HepG2 (cell line): ENCODE measurements around the gene WDR37. TPM values are rescaled to one million over a fixed set of nuclear protein-coding genes. Genes with fewer than 3 reads are reported as not detected.
A peak's percentile ranks its signal among the peaks of the same experiment; 100 is the strongest.
"Not testable (repeated sequence)": the region's sequence is repeated elsewhere in the genome, so short reads cannot be mapped to it uniquely, and the experiment has no call there.

ENCODE experiments used
- ATAC-seq: fragments of 200-7000 bp; cut with Tn5 transposase; 3 replicates; pipeline ENCODE4 v1.9.1; 2020; ENCODE audit warnings: mild to moderate bottlenecking, moderate library complexity
- BruUV-seq: library from RNA; stranded (reverse); fragments of 400-500 nt; replicated peaks from 2 replicates; lab custom pipeline; 2021; lab: Mats Ljungman, UMichigan
- CTCF ChIA-PET: fragments of 300-600 bp; formaldehyde crosslinking; extraction: SDS; loops from one replicate; lab custom pipeline; 2021; ENCODE audit warnings: low total read pairs, inconsistent platforms, low intra/inter-chr PET ratio; lab: Yijun Ruan, JAX
- POLR2A ChIA-PET: fragments of 350-600 bp; sonication (Branson Sonifier 250); formaldehyde crosslinking; loops from one replicate; lab custom pipeline; 2020; ENCODE audit warnings: antibody characterized with exemption, inconsistent platforms; lab: Yijun Ruan, JAX
- DNase-seq: peaks from one replicate; pipeline ENCODE4 v3.0.0-alpha.2; 2015; ENCODE audit warnings: low spot score
- FAIRE-seq: peaks from 3 replicates; lab custom pipeline; 2011; peaks lifted over from hg19 to GRCh38; lab: Jason Lieb, UNC
- H2AFZ ChIP-seq: one replicate; pipeline ENCODE4 v1.6.1; 2011; ENCODE audit warnings: low read length, inconsistent platforms
- H3K27ac ChIP-seq: fragments of 300-600 bp; 3 replicates; pipeline ENCODE4 v1.8.0; 2011; ENCODE audit warnings: mixed run types, mild to moderate bottlenecking, mixed read lengths, low read length, inconsistent platforms; ENCODE audit not compliant: insufficient read depth; ENCODE audit errors: extremely low read length
- H3K27me3 ChIP-seq, 2 experiments: fragments of 200-600 bp in 1 of 2; 2 replicates in 1 of 2; 3 replicates in 1 of 2; pipeline versions ENCODE4 v1.6.0 to v1.8.0; 2011; ENCODE audit warnings: low read length in 2 of 2, mild to moderate bottlenecking in 2 of 2, moderate library complexity in 2 of 2, inconsistent platforms in 1 of 2; ENCODE audit not compliant: insufficient read depth in 2 of 2, control insufficient read depth in 1 of 2
- H3K36me3 ChIP-seq, 2 experiments: fragments of 200-600 bp in 1 of 2; replicated peaks in 1 of 2; 2 replicates in 1 of 2; 3 replicates in 1 of 2; pipeline versions ENCODE4 v1.5.1 to v1.8.0; 2011; ENCODE audit warnings: low read length in 2 of 2, inconsistent platforms in 1 of 2; ENCODE audit not compliant: insufficient read depth in 2 of 2, control insufficient read depth in 1 of 2
- H3K4me1 ChIP-seq: 2 replicates; pipeline ENCODE4 v1.5.1; 2012; ENCODE audit warnings: low read length, inconsistent platforms; ENCODE audit not compliant: insufficient read depth
- H3K4me2 ChIP-seq: 2 replicates; pipeline ENCODE4 v1.6.0; 2011; ENCODE audit warnings: low read depth, low read length, inconsistent platforms
- H3K4me3 ChIP-seq, 3 experiments: fragments of 200-600 bp in 1 of 3; sonication (generic), shearing (Covaris generic) in 1 of 3; replicated peaks in 1 of 3; 2 replicates each; pipeline ENCODE4 v1.5.1; 2011 to 2016; ENCODE audit warnings: low read length in 3 of 3, inconsistent platforms in 2 of 3, low read depth in 2 of 3, mild to moderate bottlenecking in 2 of 3, control low read depth in 1 of 3, mixed read lengths in 1 of 3; ENCODE audit not compliant: insufficient read depth in 1 of 3
- H3K79me2 ChIP-seq: one replicate; pipeline ENCODE4 v1.6.1; 2011; ENCODE audit warnings: low read length, inconsistent platforms; ENCODE audit not compliant: insufficient read depth
- H3K9ac ChIP-seq: 2 replicates; pipeline ENCODE4 v1.6.0; 2011; ENCODE audit warnings: mild to moderate bottlenecking, low read depth, low read length, inconsistent platforms; ENCODE audit not compliant: insufficient read depth
- H3K9me3 ChIP-seq: 2 replicates; pipeline ENCODE4 v1.5.1; 2012; ENCODE audit warnings: mild to moderate bottlenecking, low read length
- H4K20me1 ChIP-seq: 2 replicates; pipeline ENCODE4 v1.6.0; 2011; ENCODE audit warnings: inconsistent platforms, mild to moderate bottlenecking, low read length, moderate library complexity; ENCODE audit not compliant: insufficient read depth
- AGO2 ChIP-seq: fragments of 200-400 bp; formaldehyde crosslinking; optimal IDR thresholded peaks from 2 replicates; pipeline ENCODE3; 2017; ENCODE audit warnings: mild to moderate bottlenecking, low read depth, low read length, moderate library complexity
- ELF1 ChIP-seq: sonication (generic); formaldehyde crosslinking; IDR thresholded peaks from 2 replicates; pipeline ENCODE4 v1.4.0; 2020; ENCODE audit warnings: missing genetic modification reagents
- GPN1 ChIP-seq: sonication (generic); formaldehyde crosslinking; IDR thresholded peaks from 2 replicates; pipeline ENCODE4 v1.5.1; 2020; ENCODE audit warnings: missing genetic modification reagents, borderline replicate concordance
- MAFG ChIP-seq: sonication (generic); formaldehyde crosslinking; IDR thresholded peaks from 2 replicates; pipeline ENCODE4 v1.5.1; 2020; ENCODE audit warnings: mild to moderate bottlenecking, missing genetic modification reagents
- MIER3 ChIP-seq: IDR thresholded peaks from 2 replicates; pipeline ENCODE4 v1.6.1; 2016; ENCODE audit warnings: missing compliant biosample characterization, borderline replicate concordance
- NR1H2 ChIP-seq: sonication (generic); formaldehyde crosslinking; IDR thresholded peaks from 2 replicates; pipeline ENCODE4 v1.8.1; 2022; ENCODE audit warnings: low read depth, missing genetic modification reagents, borderline replicate concordance
- RBM22 ChIP-seq: fragments of 200-400 bp; formaldehyde crosslinking; optimal IDR thresholded peaks from 2 replicates; pipeline ENCODE3; 2017; ENCODE audit warnings: mild to moderate bottlenecking, low read length, moderate library complexity
- ZBTB42 ChIP-seq: sonication (generic); formaldehyde crosslinking; IDR thresholded peaks from 2 replicates; pipeline ENCODE4 v1.5.0; 2020; ENCODE audit warnings: mild to moderate bottlenecking, missing genetic modification reagents
- ZNF558 ChIP-seq: sonication (generic); formaldehyde crosslinking; IDR thresholded peaks from 2 replicates; pipeline ENCODE4 v1.9.0; 2022; ENCODE audit warnings: mild to moderate bottlenecking, missing genetic modification reagents, borderline replicate concordance
- ZNF616 ChIP-seq: sonication (generic); formaldehyde crosslinking; IDR thresholded peaks from 2 replicates; pipeline ENCODE4 v1.5.0; 2020; ENCODE audit warnings: low read depth, mild to moderate bottlenecking, missing genetic modification reagents
- ZNF816 ChIP-seq: sonication (generic); formaldehyde crosslinking; IDR thresholded peaks from 2 replicates; pipeline ENCODE4 v1.8.0; 2022; ENCODE audit warnings: missing genetic modification reagents, mild to moderate bottlenecking, borderline replicate concordance
- WGBS: methylation state at CpG from one replicate; pipeline ENCODE4 v1.1.6; 2017; ENCODE audit warnings: low lambda C conversion rate; 5-methylcytosine and 5-hydroxymethylcytosine counted together
- in situ Hi-C: cut with HindIII; loops from 2 replicates; pipeline ENCODE4 v1.10.0; 2017; ENCODE audit warnings: low pct_unique_long_range_greater_than_20kb; ENCODE audit not compliant: extremely low pct_ligation_motif_present
- intact Hi-C: fragments of 100-400 bp; cut with micrococcal nuclease; formaldehyde crosslinking; loops from one replicate; pipeline ENCODE4 v1.10.0; 2022; ENCODE audit not compliant: unreplicated experiment
- polyA plus RNA-seq, 8 experiments: library from polyadenylated mRNA; depleted of rRNA in 3 of 8; stranded (reverse) in 7 of 8; unstranded in 1 of 8; fragments of >200 nt; fragmentation: Illumina TruSeq in 4 of 8; extraction: Trizol in 4 of 8; gene quantifications; 2 replicates each; pipeline versions ENCODE4 v1.2.1 to v1.2.3, GENCODE V29; 2011 to 2016; ENCODE audit warnings: low read depth in 4 of 8, missing spikeins in 1 of 8, mixed read lengths in 1 of 8; ENCODE audit not compliant: insufficient read depth in 1 of 8
- total RNA-seq, 5 experiments: library from RNA; depleted of rRNA; stranded (reverse); fragments of >200 nt; fragmentation: Illumina TruSeq; extraction: Trizol; gene quantifications; 2 replicates each; pipeline ENCODE4 v1.2.3, GENCODE V29; 2016; ENCODE audit warnings: low read depth in 1 of 5

WDR37 gene
- total and polyA plus RNA-seq, 2 of the 13 experiments (the other 11 are each of a cell fraction or from before 2014, with no cell fraction given) = 5.9 to 7.5 TPM

DNA sequence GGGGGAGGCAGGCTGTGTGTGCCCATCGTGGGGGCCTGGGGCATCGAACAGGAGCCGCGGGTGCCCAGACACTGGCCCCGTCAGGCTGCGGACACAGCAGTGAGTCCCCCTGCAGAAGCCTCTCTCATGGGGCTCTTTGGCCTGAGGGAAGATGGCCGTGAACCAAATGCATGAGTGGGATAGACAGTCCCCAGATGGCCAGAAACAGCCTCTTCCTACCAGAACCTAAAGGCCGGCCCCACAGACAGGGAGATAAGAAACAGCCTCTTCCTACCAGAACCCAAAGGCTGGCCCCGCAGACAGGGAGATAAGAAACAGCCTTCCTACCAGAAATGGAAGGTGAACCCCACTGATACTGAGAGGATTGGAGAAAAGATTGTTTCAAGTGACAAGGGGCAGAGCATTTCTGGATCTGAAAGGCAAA, 47.1 kb upstream of the WDR37 start (continued):
- TF ChIP-seq ZNF616 = no peak
- TF ChIP-seq MAFG (CRISPR knock-in tag) = no peak
- TF ChIP-seq MIER3 (CRISPR knock-in tag) = no peak

DNA sequence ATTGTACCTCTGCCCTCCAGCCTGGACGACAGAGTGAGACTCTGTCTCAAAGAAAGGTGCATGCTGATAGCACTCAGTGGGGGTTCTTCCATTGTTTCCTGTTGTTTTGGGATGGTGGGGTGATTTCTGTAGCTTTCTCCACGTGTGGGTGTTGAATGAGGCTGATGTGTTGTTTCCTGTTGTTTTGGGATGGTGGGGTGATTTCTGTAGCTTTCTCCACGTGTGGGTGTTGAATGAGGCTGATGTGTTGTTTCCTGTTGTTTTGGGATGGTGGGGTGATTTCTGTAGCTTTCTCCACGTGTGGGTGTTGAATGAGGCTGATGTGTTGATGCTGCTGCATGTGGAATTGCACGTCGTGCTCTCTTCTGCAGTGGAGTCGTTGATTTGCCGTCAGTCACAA, 46.2 kb upstream of the WDR37 start:
- H3K4me2 ChIP-seq, H2AFZ ChIP-seq, intact Hi-C loops, H3K27ac ChIP-seq, FAIRE-seq, DNase-seq, H3K9me3 ChIP-seq, in situ Hi-C loops, CTCF ChIA-PET, H3K4me1 ChIP-seq, POLR2A ChIA-PET, BruUV-seq, ATAC-seq, H3K9ac ChIP-seq, H4K20me1 ChIP-seq, H3K79me2 ChIP-seq, H3K4me3 ChIP-seq, H3K27me3 ChIP-seq: not testable (repeated sequence)
- TF ChIP-seq RBM22 = peak; percentile 39
- H3K36me3 ChIP-seq = peaks cover 36 to 90% of the 10 kb centered on the region in 2 experiments
- WGBS = 96% methylated on average over 8 of the region's 8 CpGs

DNA sequence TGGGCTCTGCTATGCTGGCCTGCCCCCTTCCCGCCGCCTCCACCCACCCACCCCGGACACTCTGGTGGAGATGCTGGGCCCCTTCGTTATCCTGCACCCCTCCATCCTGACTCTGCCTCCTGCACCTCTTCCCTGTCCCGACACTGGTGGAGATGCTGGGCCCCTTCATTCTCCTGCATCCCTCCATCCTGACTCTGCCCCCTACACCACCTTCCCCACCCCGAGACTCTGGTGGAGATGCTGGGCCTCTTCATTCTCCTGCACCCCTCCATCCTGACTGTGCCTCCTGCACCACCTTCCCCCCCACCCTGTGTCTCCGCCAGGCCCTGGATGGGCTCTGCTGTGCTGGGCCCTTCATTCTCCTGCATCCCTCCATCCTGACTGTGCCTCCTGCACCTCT, 45.5 kb upstream of the WDR37 start:
- Histone ChIP-seq H3K4me3 (no peak overlapping the region), H3K27me3 (no peaks in the 10 kb centered on the region), H4K20me1 (no peaks in the 10 kb centered on the region; the same call in 1 of the 2 replicates), H3K9me3 (no peaks in the 10 kb centered on the region), H2AFZ (no peak overlapping the region), H3K4me1 (no peaks in the 10 kb centered on the region), H3K9ac (no peak overlapping the region), H3K4me2 (no peak overlapping the region), H3K27ac (no peak overlapping the region), H3K79me2 (no peaks in the 10 kb centered on the region), H3K36me3 (peaks cover 37 to 88% of the 10 kb centered on the region in 2 experiments)
- ChIA-PET CTCF (no interaction called here), POLR2A (no interaction called here)
- BruUV-seq = no TSS peak
- FAIRE-seq (no peak), DNase-seq (no peak), ATAC-seq (peak; percentile 31)
- TF ChIP-seq AGO2 (peak; percentile 17), ELF1 (CRISPR knock-in tag) (no peak), GPN1 (CRISPR knock-in tag) (no peak), ZNF816 (CRISPR knock-in tag) (no peak), NR1H2 (CRISPR knock-in tag) (no peak), ZBTB42 (CRISPR knock-in tag) (no peak), ZNF558 (CRISPR knock-in tag) (no peak)
- in situ Hi-C loops (no loop called here), intact Hi-C loops (no loop called here)
- 95% methylated on average over 7 of the region's 7 CpGs for WGBS
